Duodenal mucosa (tissue), 2 donors: ENCODE measurements around the gene KIF2A.

Experiments
- H3K27ac ChIP-seq: one replicate; pipeline ENCODE4 v1.7.0; 2013; ENCODE audit warnings: low read depth, low read length
- H3K27me3 ChIP-seq, 2 donors: one replicate each; pipeline ENCODE4 v1.7.0; 2013; ENCODE audit warnings: low read length in 2 of 2, control low read depth in 1 of 2; ENCODE audit not compliant: insufficient read depth in 2 of 2, control insufficient read depth in 1 of 2
- H3K36me3 ChIP-seq, 2 donors: one replicate each; pipeline ENCODE4 v1.7.0; 2013; ENCODE audit warnings: low read length in 2 of 2, control low read depth in 1 of 2; ENCODE audit not compliant: insufficient read depth in 2 of 2, control insufficient read depth in 1 of 2
- H3K4me1 ChIP-seq, 2 donors: one replicate each; pipeline ENCODE4 v1.7.0; 2013; ENCODE audit warnings: low read length in 2 of 2, control low read depth in 1 of 2; ENCODE audit not compliant: insufficient read depth in 2 of 2, control insufficient read depth in 1 of 2
- H3K4me3 ChIP-seq, 2 donors: one replicate each; pipeline ENCODE4 v1.7.0; 2013; ENCODE audit warnings: low read length in 2 of 2, low read depth in 1 of 2
- H3K9ac ChIP-seq, 2 donors: one replicate each; pipeline ENCODE4 v1.7.0; 2013; ENCODE audit warnings: low read length in 2 of 2, low read depth in 1 of 2
- H3K9me3 ChIP-seq, 2 donors: one replicate each; pipeline ENCODE4 v1.7.0; 2013; ENCODE audit warnings: low read length in 2 of 2, control low read depth in 1 of 2; ENCODE audit not compliant: control insufficient read depth in 1 of 2

The KIF2A gene

GRCh38 chr5:62340392-62340791, 34.4 kb downstream of the KIF2A start:
- Histone ChIP-seq H3K4me3 (no peak overlapping the region), H3K27me3 (no peaks in the 10 kb centered on the region), H3K4me1 (no peaks in the 10 kb centered on the region), H3K36me3 (no peaks in the 10 kb centered on the region), H3K27ac (no peak overlapping the region), H3K9me3 (no peaks in the 10 kb centered on the region), H3K9ac (no peak overlapping the region)

- H3K27me3 ChIP-seq: no peaks in the 10 kb centered on the region
- no peaks in the 10 kb centered on the region for H3K36me3 ChIP-seq
- no peak overlapping the region for H3K9ac ChIP-seq
- no peaks in the 10 kb centered on the region for H3K9me3 ChIP-seq
- H3K4me1 ChIP-seq: no peaks in the 10 kb centered on the region
- no peak overlapping the region for H3K27ac ChIP-seq
- H3K4me3 ChIP-seq: no peak overlapping the region
These were observed 35.0 kb downstream of the KIF2A start for GRCh38 chr5:62340979-62341378.

GRCh38 chr5:62341783-62342475, 35.9 kb downstream of the KIF2A start:
- Histone ChIP-seq H3K27ac (no peak overlapping the region), H3K27me3 (no peaks in the 10 kb centered on the region), H3K9ac (no peak overlapping the region), H3K36me3 (no peaks in the 10 kb centered on the region), H3K9me3 (no peaks in the 10 kb centered on the region), H3K4me1 (no peaks in the 10 kb centered on the region), H3K4me3 (no peak overlapping the region)

GRCh38 chr5:62342476-62342837, 36.5 kb downstream of the KIF2A start:
- H3K9me3 ChIP-seq: no peaks in the 10 kb centered on the region
- H3K9ac ChIP-seq: no peak overlapping the region
- H3K27ac ChIP-seq: no peak overlapping the region
- no peaks in the 10 kb centered on the region for H3K27me3 ChIP-seq
- no peak overlapping the region for H3K4me3 ChIP-seq
- H3K36me3 ChIP-seq: no peaks in the 10 kb centered on the region
- H3K4me1 ChIP-seq: no peaks in the 10 kb centered on the region

- no peak overlapping the region for H3K27ac ChIP-seq
- no peaks in the 10 kb centered on the region for H3K36me3 ChIP-seq
- no peaks in the 10 kb centered on the region for H3K9me3 ChIP-seq
- H3K27me3 ChIP-seq: no peaks in the 10 kb centered on the region
- no peak overlapping the region for H3K4me3 ChIP-seq
- H3K9ac ChIP-seq: no peak overlapping the region
- no peaks in the 10 kb centered on the region for H3K4me1 ChIP-seq
These were observed 37.4 kb downstream of the KIF2A start for GRCh38 chr5:62343428-62343827.

- Histone ChIP-seq H3K4me3 (no peak overlapping the region), H3K27ac (no peak overlapping the region), H3K9ac (no peak overlapping the region), H3K36me3 (peaks cover 0 to 6% of the 10 kb centered on the region in 2 donors), H3K9me3 (no peaks in the 10 kb centered on the region), H3K27me3 (no peaks in the 10 kb centered on the region), H3K4me1 (no peaks in the 10 kb centered on the region)
These were observed 40.7 kb downstream of the KIF2A start for GRCh38 chr5:62346748-62347147.

GRCh38 chr5:62347928-62348327, 41.9 kb downstream of the KIF2A start:
- Histone ChIP-seq H3K27ac (no peak overlapping the region), H3K4me1 (no peaks in the 10 kb centered on the region), H3K4me3 (no peak overlapping the region), H3K27me3 (no peaks in the 10 kb centered on the region), H3K36me3 (peaks cover 0 to 8% of the 10 kb centered on the region in 2 donors), H3K9ac (no peak overlapping the region), H3K9me3 (no peaks in the 10 kb centered on the region)

GRCh38 chr5:62348723-62349481, 42.9 kb downstream of the KIF2A start:
- Histone ChIP-seq H3K4me1 (no peaks in the 10 kb centered on the region), H3K27ac (no peak overlapping the region), H3K4me3 (no peak overlapping the region), H3K9ac (no peak overlapping the region), H3K9me3 (no peaks in the 10 kb centered on the region), H3K36me3 (peaks cover 0 to 11% of the 10 kb centered on the region in 2 donors), H3K27me3 (no peaks in the 10 kb centered on the region)

- Histone ChIP-seq H3K9me3 (no peaks in the 10 kb centered on the region), H3K4me3 (no peak overlapping the region), H3K27me3 (no peaks in the 10 kb centered on the region), H3K4me1 (no peaks in the 10 kb centered on the region), H3K9ac (no peak overlapping the region), H3K27ac (no peak overlapping the region), H3K36me3 (peaks cover 0 to 17% of the 10 kb centered on the region in 2 donors)
These were observed 48.2 kb downstream of the KIF2A start for GRCh38 chr5:62354028-62354874.

GRCh38 chr5:62362701-62363100, 56.7 kb downstream of the KIF2A start:
- H3K36me3 ChIP-seq: peaks cover 11 to 37% of the 10 kb centered on the region in 2 donors
- no peak overlapping the region for H3K9ac ChIP-seq
- no peaks in the 10 kb centered on the region for H3K27me3 ChIP-seq
- no peak overlapping the region for H3K4me3 ChIP-seq
- no peak overlapping the region for H3K27ac ChIP-seq
- no peaks in the 10 kb centered on the region for H3K9me3 ChIP-seq
- H3K4me1 ChIP-seq: no peaks in the 10 kb centered on the region
